Caco-2 (cell line): Measurements from ENCODE around the gene PIP4K2A. TPM values are rescaled to one million over a fixed set of nuclear protein-coding genes. Genes with fewer than 3 reads are reported as not detected.

Experiments
- BruUV-seq: library from RNA; stranded (reverse); fragments of 400-500 nt; replicated peaks from 2 replicates; lab custom pipeline; 2021; lab: Mats Ljungman, UMichigan
- CTCF ChIA-PET: fragments of 300-600 bp; sonication (Branson Sonifier 250); formaldehyde crosslinking; loops from one replicate; lab custom pipeline; 2022; ENCODE audit warnings: antibody characterized with exemption; lab: Charles Lee
- POLR2A ChIA-PET: fragments of 300-600 bp; sonication (Branson Sonifier 250); formaldehyde crosslinking; loops from one replicate; lab custom pipeline; 2022; ENCODE audit warnings: antibody characterized with exemption; lab: Charles Lee
- DNase-seq, 2 experiments: peaks; one replicate each; pipeline versions ENCODE4 v3.0.0 to v3.0.0-alpha.2; 2020 to 2022
- H3K27me3 ChIP-seq: replicated peaks from 2 replicates; pipeline ENCODE4 v1.6.0; 2011; ENCODE audit warnings: low read length; ENCODE audit not compliant: control insufficient read depth, insufficient read depth
- H3K36me3 ChIP-seq: 2 replicates; pipeline ENCODE4 v1.5.1; 2011; ENCODE audit warnings: low read length; ENCODE audit not compliant: control insufficient read depth, insufficient read depth
- H3K4me1 ChIP-seq: fragments of 250-450 bp; sonication (Bioruptor Pico); 2 replicates; pipeline ENCODE4 v1.5.1; 2020; ENCODE audit warnings: mild to moderate bottlenecking
- H3K4me3 ChIP-seq: 2 replicates; pipeline ENCODE4 v1.5.1; 2011; ENCODE audit warnings: low read depth, mild to moderate bottlenecking, control low read depth, low read length
- H3K9me3 ChIP-seq: fragments of 250-450 bp; sonication (Bioruptor Pico); 2 replicates; pipeline ENCODE4 v1.5.1; 2020; ENCODE audit warnings: mild to moderate bottlenecking, moderate library complexity
- H3K27ac Mint-ChIP-seq: one replicate; pipeline ENCODE4 v1.8.0; 2022; ENCODE audit warnings: mixed read lengths; ENCODE audit not compliant: unreplicated experiment
- H3K27me3 Mint-ChIP-seq: one replicate; pipeline ENCODE4 v1.8.0; 2022; ENCODE audit warnings: mixed read lengths; ENCODE audit not compliant: insufficient read depth, unreplicated experiment
- H3K36me3 Mint-ChIP-seq: one replicate; pipeline ENCODE4 v1.8.0; 2022; ENCODE audit warnings: mild to moderate bottlenecking, mixed read lengths; ENCODE audit not compliant: insufficient read depth, unreplicated experiment
- H3K4me1 Mint-ChIP-seq: one replicate; pipeline ENCODE4 v1.8.0; 2022; ENCODE audit warnings: low read depth, mixed read lengths; ENCODE audit not compliant: unreplicated experiment
- H3K4me3 Mint-ChIP-seq: one replicate; pipeline ENCODE4 v1.8.0; 2022; ENCODE audit warnings: mild to moderate bottlenecking, moderate library complexity, mixed read lengths; ENCODE audit not compliant: unreplicated experiment
- H3K9me3 Mint-ChIP-seq: one replicate; pipeline ENCODE4 v1.8.0; 2022; ENCODE audit warnings: mixed read lengths; ENCODE audit not compliant: unreplicated experiment
- intact Hi-C: fragments of 100-400 bp; cut with micrococcal nuclease; formaldehyde crosslinking; loops from one replicate; pipeline ENCODE4 v1.10.0; 2022; ENCODE audit not compliant: unreplicated experiment
- total RNA-seq: library from RNA; stranded (reverse); gene quantifications from 2 replicates; pipeline ENCODE4 v1.2.3, GENCODE V29; 2022
- TF ChIP-seq, protein P1 (sequence below), 2 experiments: fragments of 200-600 bp in 1 of 2; IDR thresholded peaks; 1 replicate in 1 of 2; 2 replicates in 1 of 2; pipeline versions ENCODE4 v1.5.1 to v1.8.0; 2011 to 2022; ENCODE audit warnings: antibody characterized with exemption in 1 of 2, control low read depth in 1 of 2, inconsistent platforms in 1 of 2, low read depth in 1 of 2, low read length in 1 of 2, mild to moderate bottlenecking in 1 of 2, moderate library complexity in 1 of 2; ENCODE audit not compliant: insufficient read depth in 1 of 2, severe bottlenecking in 1 of 2, unreplicated experiment in 1 of 2

The PIP4K2A gene
- total RNA-seq, 1 experiment from 2014 or later: 26.9 TPM

DNA sequence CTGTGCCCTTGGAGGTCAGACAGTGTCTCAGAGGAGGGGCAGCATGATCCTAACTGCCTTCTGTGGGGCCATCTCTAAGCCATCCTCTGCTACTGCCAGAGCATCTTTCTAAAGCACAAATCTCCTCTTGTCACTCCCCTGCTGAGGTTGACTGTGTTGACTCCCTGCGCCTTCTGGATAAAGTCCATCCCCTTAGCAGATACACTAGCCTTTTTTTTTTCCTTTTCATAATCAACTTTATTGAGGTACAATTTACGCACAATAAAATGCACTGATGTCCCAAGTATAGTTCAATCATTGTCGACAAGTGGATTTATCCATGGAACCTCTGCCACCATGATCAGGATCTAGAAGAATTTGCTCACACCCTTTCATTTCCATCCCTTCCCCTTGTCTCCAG is 219.0 kb downstream of the PIP4K2A start:
- TF ChIP-seq, protein P1, sequence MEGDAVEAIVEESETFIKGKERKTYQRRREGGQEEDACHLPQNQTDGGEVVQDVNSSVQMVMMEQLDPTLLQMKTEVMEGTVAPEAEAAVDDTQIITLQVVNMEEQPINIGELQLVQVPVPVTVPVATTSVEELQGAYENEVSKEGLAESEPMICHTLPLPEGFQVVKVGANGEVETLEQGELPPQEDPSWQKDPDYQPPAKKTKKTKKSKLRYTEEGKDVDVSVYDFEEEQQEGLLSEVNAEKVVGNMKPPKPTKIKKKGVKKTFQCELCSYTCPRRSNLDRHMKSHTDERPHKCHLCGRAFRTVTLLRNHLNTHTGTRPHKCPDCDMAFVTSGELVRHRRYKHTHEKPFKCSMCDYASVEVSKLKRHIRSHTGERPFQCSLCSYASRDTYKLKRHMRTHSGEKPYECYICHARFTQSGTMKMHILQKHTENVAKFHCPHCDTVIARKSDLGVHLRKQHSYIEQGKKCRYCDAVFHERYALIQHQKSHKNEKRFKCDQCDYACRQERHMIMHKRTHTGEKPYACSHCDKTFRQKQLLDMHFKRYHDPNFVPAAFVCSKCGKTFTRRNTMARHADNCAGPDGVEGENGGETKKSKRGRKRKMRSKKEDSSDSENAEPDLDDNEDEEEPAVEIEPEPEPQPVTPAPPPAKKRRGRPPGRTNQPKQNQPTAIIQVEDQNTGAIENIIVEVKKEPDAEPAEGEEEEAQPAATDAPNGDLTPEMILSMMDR (IDR thresholded peaks at IDR 0.05; ENCODE audit: insufficient read depth in 1 of 2, low read depth in 1 of 2, low read length in 1 of 2, severe bottlenecking in 1 of 2, unreplicated experiment in 1 of 2): no peak
- H3K9me3 Mint-ChIP-seq: no peaks in the 10 kb centered on the region
- no peaks in the 10 kb centered on the region for H3K9me3 ChIP-seq
- ChIA-PET POLR2A (no interaction called here), CTCF (no interaction called here)
- H3K4me1 ChIP-seq: peaks cover 5% of the 10 kb centered on the region; the same call in 1 of the 2 replicates
- H3K27ac Mint-ChIP-seq: no peak overlapping the region
- DNase-seq: no peak
- H3K36me3 ChIP-seq: no peaks in the 10 kb centered on the region
- H3K27me3 Mint-ChIP-seq: peaks cover 2% of the 10 kb centered on the region
- H3K4me3 ChIP-seq: no peak overlapping the region
- H3K4me3 Mint-ChIP-seq: no peak overlapping the region
- intact Hi-C loops: no loop called here
- peaks cover 15% of the 10 kb centered on the region for H3K4me1 Mint-ChIP-seq
- no peaks in the 10 kb centered on the region for H3K36me3 Mint-ChIP-seq
- H3K27me3 ChIP-seq: no peaks in the 10 kb centered on the region
- no TSS peak for BruUV-seq

DNA sequence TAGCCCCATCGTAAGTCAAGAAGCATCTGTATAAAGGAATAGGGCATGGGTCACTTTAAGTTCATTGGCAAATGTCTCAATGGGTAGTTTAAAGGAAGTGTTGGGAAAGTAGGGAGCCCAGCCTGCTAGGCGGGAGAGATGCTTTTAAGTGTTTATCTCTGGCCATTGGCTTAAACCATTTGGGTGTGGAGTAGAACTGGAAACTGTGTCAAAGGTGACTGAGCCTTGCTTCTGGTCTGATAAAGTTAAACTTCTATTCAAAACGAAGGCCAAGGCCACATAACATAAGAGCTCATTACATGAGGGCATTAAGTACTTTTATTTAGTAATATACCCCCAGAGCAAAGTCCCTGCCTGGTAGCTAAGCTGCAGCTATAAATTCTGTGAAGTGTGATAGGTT is 220.4 kb downstream of the PIP4K2A start:
- intact Hi-C loops: no loop called here
- Mint-ChIP-seq H3K4me3 (no peak overlapping the region), H3K4me1 (peaks cover 15% of the 10 kb centered on the region), H3K27ac (no peak overlapping the region), H3K36me3 (no peaks in the 10 kb centered on the region), H3K9me3 (no peaks in the 10 kb centered on the region), H3K27me3 (peaks cover 2% of the 10 kb centered on the region)
- no TSS peak for BruUV-seq
- Histone ChIP-seq H3K9me3 (no peaks in the 10 kb centered on the region), H3K4me3 (no peak overlapping the region), H3K4me1 (peaks cover 5% of the 10 kb centered on the region; the same call in 1 of the 2 replicates), H3K36me3 (no peaks in the 10 kb centered on the region), H3K27me3 (no peaks in the 10 kb centered on the region)
- DNase-seq: no peak
- CTCF ChIA-PET: no interaction called here
- POLR2A ChIA-PET: no interaction called here
- TF ChIP-seq, protein P1 (IDR thresholded peaks at IDR 0.05; ENCODE audit: insufficient read depth in 1 of 2, low read depth in 1 of 2, low read length in 1 of 2, severe bottlenecking in 1 of 2, unreplicated experiment in 1 of 2): no peak

DNA sequence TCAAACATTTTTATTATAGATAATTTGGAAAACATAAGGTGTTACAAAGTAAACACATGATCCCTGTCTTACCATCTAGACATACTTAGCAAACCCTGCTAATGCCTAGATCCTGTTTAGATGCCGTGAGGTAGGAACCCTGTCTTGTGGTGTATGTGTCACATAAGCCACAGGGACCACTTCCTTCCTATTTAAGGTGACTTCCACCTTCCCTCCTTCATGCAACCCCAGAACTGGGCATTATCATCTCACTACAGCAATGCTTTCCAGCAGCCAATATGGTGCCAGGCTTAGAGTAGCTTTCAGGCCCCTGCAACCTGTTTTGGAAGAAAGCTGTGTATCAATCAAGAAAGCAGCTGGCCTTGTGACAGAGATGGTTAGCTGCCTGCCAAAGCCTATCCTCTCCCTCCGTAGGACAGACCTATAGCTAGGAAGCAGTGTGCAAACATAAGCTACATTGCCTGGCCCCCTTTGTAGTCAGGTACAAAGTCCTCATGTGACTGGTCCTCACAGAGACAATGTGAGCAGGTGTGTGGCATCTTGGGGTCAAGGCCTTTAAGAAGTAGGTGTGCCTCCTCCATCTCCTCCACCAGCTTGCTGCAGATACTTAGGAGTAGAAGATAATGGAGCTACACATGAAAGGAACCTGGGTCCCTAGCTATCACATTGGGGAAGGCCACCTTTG is 222.3 kb downstream of the PIP4K2A start:
- Mint-ChIP-seq H3K9me3 (no peaks in the 10 kb centered on the region), H3K4me3 (no peak overlapping the region), H3K27ac (no peak overlapping the region), H3K27me3 (peaks cover under 1% of the 10 kb centered on the region), H3K36me3 (no peaks in the 10 kb centered on the region), H3K4me1 (peaks cover 15% of the 10 kb centered on the region)
- peak in 1 of 2 experiments; percentile 51 for DNase-seq
- H3K4me1 ChIP-seq: peaks cover 5% of the 10 kb centered on the region; the same call in 1 of the 2 replicates
- no peak overlapping the region for H3K4me3 ChIP-seq
- ChIA-PET CTCF (no interaction called here), POLR2A (no interaction called here)
- H3K9me3 ChIP-seq: no peaks in the 10 kb centered on the region
- intact Hi-C loops: no loop called here
- no peaks in the 10 kb centered on the region for H3K27me3 ChIP-seq
- TF ChIP-seq, protein P1 (IDR thresholded peaks at IDR 0.05; ENCODE audit: insufficient read depth in 1 of 2, low read depth in 1 of 2, low read length in 1 of 2, severe bottlenecking in 1 of 2, unreplicated experiment in 1 of 2): no peak
- no peaks in the 10 kb centered on the region for H3K36me3 ChIP-seq
- BruUV-seq: no TSS peak
